A549 (cell line): Measurements from ENCODE around the gene LANCL2.

Experiments used
- CEBPB ChIP-seq, 2 experiments: fragments of >200 bp in 1 of 2; sonication (Bioruptor Twin) in 1 of 2; formaldehyde crosslinking in 1 of 2; IDR thresholded peaks; 2 replicates each; pipeline ENCODE4 v1.6.1; 2012 to 2016
- EP300 ChIP-seq, 2 experiments: fragments of >200 bp; sonication (Bioruptor Twin); formaldehyde crosslinking; IDR thresholded peaks; 2 replicates in 1 of 2; 3 replicates in 1 of 2; pipeline ENCODE4 v1.6.1; 2016 to 2017
- HDAC2 ChIP-seq: fragments of 200-600 bp; sonication (generic); IDR thresholded peaks from 2 replicates; pipeline ENCODE4 v1.6.1; 2016
- MAZ ChIP-seq: fragments of 150-350 bp; IDR thresholded peaks from 2 replicates; pipeline ENCODE4 v1.6.1; 2014; ENCODE audit warnings: antibody characterized with exemption, low read depth, low read length, borderline replicate concordance
- MYC ChIP-seq: IDR thresholded peaks from 2 replicates; pipeline ENCODE4 v1.6.1; 2012; ENCODE audit warnings: mild to moderate bottlenecking, inconsistent platforms, low read length, improper control_type of control experiment, borderline replicate concordance
- POLR2A ChIP-seq: IDR thresholded peaks from 2 replicates; pipeline ENCODE4 v1.6.1; 2012; ENCODE audit warnings: mild to moderate bottlenecking, low read length
- RCOR1 ChIP-seq: fragments of 150-350 bp; IDR thresholded peaks from 2 replicates; pipeline ENCODE4 v1.6.1; 2014; ENCODE audit warnings: antibody characterized with exemption, low read length, low read depth
- TF ChIP-seq, protein P1 (sequence below): fragments of >200 bp; sonication (Bioruptor Twin); formaldehyde crosslinking; IDR thresholded peaks from 3 replicates; pipeline ENCODE4 v1.5.1; 2016
- TF ChIP-seq, protein P2 (sequence below): IDR thresholded peaks from 2 replicates; pipeline ENCODE4 v1.6.1; 2012; ENCODE audit warnings: low read depth, borderline replicate concordance
- TF ChIP-seq, protein P3 (sequence below): IDR thresholded peaks from 2 replicates; pipeline ENCODE4 v1.6.1; 2012
- TF ChIP-seq, protein P4 (sequence below): fragments of 200-600 bp; sonication (generic); IDR thresholded peaks from 2 replicates; pipeline ENCODE4 v1.6.1; 2016; ENCODE audit warnings: antibody characterized with exemption, mild to moderate bottlenecking, moderate library complexity

DNA sequence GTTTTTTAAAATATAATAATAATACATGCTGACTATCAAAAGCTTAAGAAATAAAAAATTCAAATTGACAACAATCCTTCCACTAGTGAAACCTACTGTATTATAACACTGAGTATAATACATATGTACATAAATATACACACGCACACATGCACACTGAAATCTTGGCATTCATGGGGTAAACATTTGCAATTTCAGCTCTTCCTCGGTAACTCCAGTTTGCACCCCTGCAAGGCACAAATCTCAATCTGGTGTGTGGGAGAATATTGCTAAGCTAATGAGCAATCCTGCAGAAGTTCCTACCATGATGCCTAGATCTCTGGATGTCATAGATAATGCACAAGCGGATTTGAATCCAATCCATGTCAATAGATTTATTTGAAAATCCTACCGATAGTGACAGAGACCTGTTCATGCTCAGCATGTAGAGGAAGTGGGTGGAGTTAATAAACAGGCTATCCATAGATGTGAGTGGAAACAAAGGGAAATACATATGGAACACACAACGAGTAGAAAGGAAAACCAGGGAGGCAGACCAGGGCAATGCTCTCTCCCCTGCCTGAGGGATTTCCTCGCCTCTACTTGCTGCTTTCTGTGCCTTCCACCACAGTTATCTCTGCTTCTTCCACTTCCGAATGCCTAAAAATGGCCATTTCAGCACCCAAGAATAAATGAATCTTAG lies 38.1 kb upstream of the LANCL2 start:
- TF ChIP-seq, protein P1, sequence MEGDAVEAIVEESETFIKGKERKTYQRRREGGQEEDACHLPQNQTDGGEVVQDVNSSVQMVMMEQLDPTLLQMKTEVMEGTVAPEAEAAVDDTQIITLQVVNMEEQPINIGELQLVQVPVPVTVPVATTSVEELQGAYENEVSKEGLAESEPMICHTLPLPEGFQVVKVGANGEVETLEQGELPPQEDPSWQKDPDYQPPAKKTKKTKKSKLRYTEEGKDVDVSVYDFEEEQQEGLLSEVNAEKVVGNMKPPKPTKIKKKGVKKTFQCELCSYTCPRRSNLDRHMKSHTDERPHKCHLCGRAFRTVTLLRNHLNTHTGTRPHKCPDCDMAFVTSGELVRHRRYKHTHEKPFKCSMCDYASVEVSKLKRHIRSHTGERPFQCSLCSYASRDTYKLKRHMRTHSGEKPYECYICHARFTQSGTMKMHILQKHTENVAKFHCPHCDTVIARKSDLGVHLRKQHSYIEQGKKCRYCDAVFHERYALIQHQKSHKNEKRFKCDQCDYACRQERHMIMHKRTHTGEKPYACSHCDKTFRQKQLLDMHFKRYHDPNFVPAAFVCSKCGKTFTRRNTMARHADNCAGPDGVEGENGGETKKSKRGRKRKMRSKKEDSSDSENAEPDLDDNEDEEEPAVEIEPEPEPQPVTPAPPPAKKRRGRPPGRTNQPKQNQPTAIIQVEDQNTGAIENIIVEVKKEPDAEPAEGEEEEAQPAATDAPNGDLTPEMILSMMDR: no peak
- TF ChIP-seq MYC: no peak
- TF ChIP-seq, protein P2, sequence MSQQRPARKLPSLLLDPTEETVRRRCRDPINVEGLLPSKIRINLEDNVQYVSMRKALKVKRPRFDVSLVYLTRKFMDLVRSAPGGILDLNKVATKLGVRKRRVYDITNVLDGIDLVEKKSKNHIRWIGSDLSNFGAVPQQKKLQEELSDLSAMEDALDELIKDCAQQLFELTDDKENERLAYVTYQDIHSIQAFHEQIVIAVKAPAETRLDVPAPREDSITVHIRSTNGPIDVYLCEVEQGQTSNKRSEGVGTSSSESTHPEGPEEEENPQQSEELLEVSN: no peak
- TF ChIP-seq HDAC2: no peak
- no peak for TF ChIP-seq RCOR1
- TF ChIP-seq, protein P3, sequence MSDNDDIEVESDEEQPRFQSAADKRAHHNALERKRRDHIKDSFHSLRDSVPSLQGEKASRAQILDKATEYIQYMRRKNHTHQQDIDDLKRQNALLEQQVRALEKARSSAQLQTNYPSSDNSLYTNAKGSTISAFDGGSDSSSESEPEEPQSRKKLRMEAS: no peak
- TF ChIP-seq POLR2A: no peak
- no peak for TF ChIP-seq MAZ
- no peak for TF ChIP-seq EP300 (IDR thresholded peaks at IDR 0.05)
- TF ChIP-seq CEBPB (IDR thresholded peaks at IDR 0.05): no peak
- TF ChIP-seq, protein P4, sequence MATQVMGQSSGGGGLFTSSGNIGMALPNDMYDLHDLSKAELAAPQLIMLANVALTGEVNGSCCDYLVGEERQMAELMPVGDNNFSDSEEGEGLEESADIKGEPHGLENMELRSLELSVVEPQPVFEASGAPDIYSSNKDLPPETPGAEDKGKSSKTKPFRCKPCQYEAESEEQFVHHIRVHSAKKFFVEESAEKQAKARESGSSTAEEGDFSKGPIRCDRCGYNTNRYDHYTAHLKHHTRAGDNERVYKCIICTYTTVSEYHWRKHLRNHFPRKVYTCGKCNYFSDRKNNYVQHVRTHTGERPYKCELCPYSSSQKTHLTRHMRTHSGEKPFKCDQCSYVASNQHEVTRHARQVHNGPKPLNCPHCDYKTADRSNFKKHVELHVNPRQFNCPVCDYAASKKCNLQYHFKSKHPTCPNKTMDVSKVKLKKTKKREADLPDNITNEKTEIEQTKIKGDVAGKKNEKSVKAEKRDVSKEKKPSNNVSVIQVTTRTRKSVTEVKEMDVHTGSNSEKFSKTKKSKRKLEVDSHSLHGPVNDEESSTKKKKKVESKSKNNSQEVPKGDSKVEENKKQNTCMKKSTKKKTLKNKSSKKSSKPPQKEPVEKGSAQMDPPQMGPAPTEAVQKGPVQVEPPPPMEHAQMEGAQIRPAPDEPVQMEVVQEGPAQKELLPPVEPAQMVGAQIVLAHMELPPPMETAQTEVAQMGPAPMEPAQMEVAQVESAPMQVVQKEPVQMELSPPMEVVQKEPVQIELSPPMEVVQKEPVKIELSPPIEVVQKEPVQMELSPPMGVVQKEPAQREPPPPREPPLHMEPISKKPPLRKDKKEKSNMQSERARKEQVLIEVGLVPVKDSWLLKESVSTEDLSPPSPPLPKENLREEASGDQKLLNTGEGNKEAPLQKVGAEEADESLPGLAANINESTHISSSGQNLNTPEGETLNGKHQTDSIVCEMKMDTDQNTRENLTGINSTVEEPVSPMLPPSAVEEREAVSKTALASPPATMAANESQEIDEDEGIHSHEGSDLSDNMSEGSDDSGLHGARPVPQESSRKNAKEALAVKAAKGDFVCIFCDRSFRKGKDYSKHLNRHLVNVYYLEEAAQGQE: no peak
